IMR-90 (cell line): Measurements from ENCODE around the gene RANBP2. TPM values are rescaled to one million over a fixed set of nuclear protein-coding genes. Genes with fewer than 3 reads are reported as not detected.

Experiments
- ATAC-seq: fragments of 200-7000 bp; cut with Tn5 transposase; 2 replicates; pipeline ENCODE4 v1.9.1; 2020; ENCODE audit warnings: low read depth, mild to moderate bottlenecking, moderate library complexity
- BruUV-seq: library from RNA; stranded (reverse); fragments of 400-500 nt; replicated peaks from 2 replicates; lab custom pipeline; 2021; lab: Mats Ljungman, UMichigan
- CTCF ChIA-PET: fragments of 300-600 bp; formaldehyde crosslinking; extraction: SDS; loops from one replicate; lab custom pipeline; 2021; ENCODE audit warnings: antibody characterized with exemption; lab: Yijun Ruan, JAX
- POLR2A ChIA-PET: fragments of 300-600 bp; sonication (Branson Sonifier 250); formaldehyde crosslinking; loops from one replicate; lab custom pipeline; 2022; ENCODE audit warnings: antibody characterized with exemption; ENCODE audit not compliant: unreplicated experiment; lab: Charles Lee
- DNase-seq: peaks from one replicate; pipeline ENCODE4 v3.0.0; 2013
- H2AFZ ChIP-seq: replicated peaks from 2 replicates; pipeline ENCODE3; 2013; ENCODE audit warnings: low read length, mild to moderate bottlenecking; ENCODE audit not compliant: poor library complexity
- H2AK5ac ChIP-seq: 2 replicates; pipeline ENCODE4 v1.6.1; 2013; ENCODE audit warnings: low read depth, low read length, inconsistent platforms
- H2AK9ac ChIP-seq: replicated peaks from 2 replicates; pipeline ENCODE3; 2013; ENCODE audit warnings: mild to moderate bottlenecking, low read depth, low read length, moderate library complexity; ENCODE audit not compliant: poor library complexity
- H2BK120ac ChIP-seq: 2 replicates; pipeline ENCODE4 v1.6.1; 2013; ENCODE audit warnings: low read depth, low read length, inconsistent platforms
- H2BK15ac ChIP-seq: 3 replicates; pipeline ENCODE4 v1.6.1; 2013; ENCODE audit warnings: low read depth, low read length, inconsistent platforms
- H2BK20ac ChIP-seq: 2 replicates; pipeline ENCODE4 v1.6.1; 2013; ENCODE audit warnings: low read depth, mild to moderate bottlenecking, inconsistent platforms, low read length, moderate library complexity
- H2BK5ac ChIP-seq: 2 replicates; pipeline ENCODE4 v1.6.1; 2013; ENCODE audit warnings: mild to moderate bottlenecking, low read depth, low read length, inconsistent platforms; ENCODE audit not compliant: poor library complexity, severe bottlenecking
- H3K14ac ChIP-seq: replicated peaks from 2 replicates; pipeline ENCODE4 v1.6.1; 2013; ENCODE audit warnings: low read depth, low read length, inconsistent platforms
- H3K18ac ChIP-seq: 2 replicates; pipeline ENCODE4 v1.6.1; 2013; ENCODE audit warnings: low read depth, low read length, control low read depth
- H3K23ac ChIP-seq: 2 replicates; pipeline ENCODE4 v1.6.1; 2013; ENCODE audit warnings: low read depth, low read length, inconsistent platforms
- H3K27ac ChIP-seq: 2 replicates; pipeline ENCODE4 v1.5.1; 2013; ENCODE audit warnings: mild to moderate bottlenecking, control low read depth, low read length; ENCODE audit not compliant: insufficient read depth
- H3K27me3 ChIP-seq: 2 replicates; pipeline ENCODE4 v1.6.1; 2013; ENCODE audit warnings: low read length; ENCODE audit not compliant: control insufficient read depth, insufficient read depth
- H3K36me3 ChIP-seq: 2 replicates; pipeline ENCODE4 v1.6.1; 2013; ENCODE audit warnings: low read length, mixed read lengths; ENCODE audit not compliant: control insufficient read depth, insufficient read depth
- H3K4ac ChIP-seq: 2 replicates; pipeline ENCODE4 v1.6.1; 2013; ENCODE audit warnings: low read depth, low read length, inconsistent platforms
- H3K4me1 ChIP-seq: 2 replicates; pipeline ENCODE4 v1.6.1; 2013; ENCODE audit warnings: low read length, mixed read lengths; ENCODE audit not compliant: control insufficient read depth, insufficient read depth
- H3K4me2 ChIP-seq: 2 replicates; pipeline ENCODE4 v1.6.1; 2013; ENCODE audit warnings: low read depth, mild to moderate bottlenecking, control low read depth, low read length, moderate library complexity
- H3K4me3 ChIP-seq: 2 replicates; pipeline ENCODE4 v1.5.1; 2013; ENCODE audit warnings: low read depth, mild to moderate bottlenecking, control low read depth, low read length, moderate library complexity; ENCODE audit not compliant: insufficient read depth
- H3K56ac ChIP-seq: 2 replicates; pipeline ENCODE4 v1.6.1; 2013; ENCODE audit warnings: low read length, inconsistent platforms; ENCODE audit not compliant: insufficient read depth; ENCODE audit errors: extremely low read depth
- H3K79me1 ChIP-seq, 2 experiments: 2 replicates each; pipeline ENCODE4 v1.6.1; 2013; ENCODE audit warnings: low read length in 2 of 2, inconsistent platforms in 1 of 2, low read depth in 1 of 2
- H3K9ac ChIP-seq: 2 replicates; pipeline ENCODE4 v1.6.1; 2013; ENCODE audit warnings: low read depth, low read length, control low read depth
- H3K9me1 ChIP-seq: 2 replicates; pipeline ENCODE4 v1.6.1; 2013; ENCODE audit warnings: low read length, inconsistent platforms; ENCODE audit not compliant: insufficient read depth
- H3K9me3 ChIP-seq: 2 replicates; pipeline ENCODE4 v1.6.1; 2013; ENCODE audit warnings: low read length; ENCODE audit not compliant: control insufficient read depth, insufficient read depth
- H4K20me1 ChIP-seq: 2 replicates; pipeline ENCODE4 v1.6.1; 2013; ENCODE audit warnings: low read length, inconsistent platforms; ENCODE audit not compliant: insufficient read depth
- H4K5ac ChIP-seq: 2 replicates; pipeline ENCODE4 v1.6.1; 2013; ENCODE audit warnings: mild to moderate bottlenecking, low read depth, low read length, control low read depth
- H4K8ac ChIP-seq, 2 experiments: 2 replicates each; pipeline ENCODE4 v1.6.1; 2013; ENCODE audit warnings: low read depth in 2 of 2, low read length in 2 of 2, control low read depth in 1 of 2, inconsistent platforms in 1 of 2
- H4K91ac ChIP-seq: 2 replicates; pipeline ENCODE4 v1.6.1; 2013; ENCODE audit warnings: low read depth, low read length, inconsistent platforms; ENCODE audit not compliant: insufficient read depth
- CEBPB ChIP-seq: IDR thresholded peaks from 2 replicates; pipeline ENCODE4 v1.6.1; 2012; ENCODE audit warnings: low read depth, low read length, improper control_type of control experiment
- CTCF ChIP-seq: conservative IDR thresholded peaks from 2 replicates; pipeline ENCODE4 v1.5.1; 2012; ENCODE audit warnings: mild to moderate bottlenecking, low read depth, low read length, improper control_type of control experiment
- FOS ChIP-seq: fragments of 150-350 bp; IDR thresholded peaks from 2 replicates; pipeline ENCODE4 v1.6.1; 2016; ENCODE audit warnings: low read depth, low read length
- MXI1 ChIP-seq: IDR thresholded peaks from 2 replicates; pipeline ENCODE4 v1.6.1; 2012; ENCODE audit warnings: low read depth, mild to moderate bottlenecking, low read length, moderate library complexity, borderline replicate concordance
- POLR2A ChIP-seq: IDR thresholded peaks from 2 replicates; pipeline ENCODE4 v1.6.1; 2012; ENCODE audit warnings: mild to moderate bottlenecking, low read depth, low read length
- RAD21 ChIP-seq: IDR thresholded peaks from 2 replicates; pipeline ENCODE4 v1.6.1; 2012; ENCODE audit warnings: low read length, improper control_type of control experiment
- SMC3 ChIP-seq: fragments of 150-350 bp; IDR thresholded peaks from 2 replicates; pipeline ENCODE4 v1.6.1; 2016; ENCODE audit warnings: low read depth, mild to moderate bottlenecking, antibody characterized with exemption, low read length, moderate library complexity
- WGBS, 2 experiments: methylation state at CpG; one replicate each; pipeline versions ENCODE4 v1.1.5 to v1.1.7; 2013; ENCODE audit warnings: missing lambda C conversion rate in 2 of 2; ENCODE audit not compliant: insufficient read length in 1 of 2; ENCODE audit errors: extremely low coverage in 2 of 2; 5-methylcytosine and 5-hydroxymethylcytosine counted together
- dilution Hi-C: fragments of 300-500 bp; cut with HindIII; formaldehyde crosslinking; loops from one replicate; pipeline ENCODE4 v1.14.3; 2018; ENCODE audit warnings: low sequenced_read_pairs; ENCODE audit not compliant: unreplicated experiment
- in situ Hi-C: fragments of 300-500 bp; cut with MboI; formaldehyde crosslinking; loops from 3 replicates; pipeline ENCODE4 v1.14.3; 2019; ENCODE audit warnings: low sequenced_read_pairs, inconsistent platforms, mixed read lengths
- intact Hi-C: fragments of 100-400 bp; cut with micrococcal nuclease; formaldehyde crosslinking; loops from 2 replicates; pipeline ENCODE4 v1.10.0; 2022
- polyA plus RNA-seq, 3 experiments: library from polyadenylated mRNA; depleted of rRNA; stranded (reverse); fragments of >200 nt; gene quantifications; 2 replicates each; pipeline ENCODE4 v1.2.3, GENCODE V29; 2012; ENCODE audit warnings: low replicate concordance in 1 of 3
- total RNA-seq: library from RNA; depleted of rRNA; stranded (reverse); fragments of >200 nt; gene quantifications from 2 replicates; pipeline ENCODE4 v1.2.3, GENCODE V29; 2012

RANBP2 gene
- total and polyA plus RNA-seq, 2 of the 4 experiments (the other 2 are of a cell fraction), result 9.8 to 64.9 TPM

GRCh38 chr2:108786354-108787215 is 67.3 kb downstream of the RANBP2 start, which contains the start of gene CCDC138 (continued):
- TF ChIP-seq SMC3, result no peak
- TF ChIP-seq CEBPB, result no peak
- TF ChIP-seq FOS, result peak; percentile 24; the same call in 1 of the 2 replicates
- peak; percentile 88 for TF ChIP-seq POLR2A

- H3K79me1 ChIP-seq, result peaks cover 6 to 9% of the 10 kb centered on the region in 2 experiments; a peak in 3 of 4 replicates
- H3K9me3 ChIP-seq, result no peaks in the 10 kb centered on the region
- no peak overlapping the region for H2AK5ac ChIP-seq
- no peak overlapping the region for H4K5ac ChIP-seq
- H3K14ac ChIP-seq, result peak overlapping the region; percentile 8
- DNase-seq, result no peak
- CTCF ChIA-PET, result no interaction called here
- H4K20me1 ChIP-seq, result peaks cover 3% of the 10 kb centered on the region; the same call in 1 of the 2 replicates
- no peaks in the 10 kb centered on the region for H3K27me3 ChIP-seq
- BruUV-seq, result no TSS peak
- no peak overlapping the region for H2AK9ac ChIP-seq
- peak overlapping the region; percentile 30; the same call in 1 of the 2 replicates for H3K27ac ChIP-seq
- H3K4me3 ChIP-seq, result peak overlapping the region; percentile 94
- H2AFZ ChIP-seq, result peak overlapping the region; percentile 94
- peaks cover 6% of the 10 kb centered on the region for H3K36me3 ChIP-seq
- in situ Hi-C loops, result no loop called here
- H3K56ac ChIP-seq, result 0 out of 2 replicates have a peak overlapping the region, but pooled peaks have one; percentile 20
- no peak for ATAC-seq
- peaks cover 3% of the 10 kb centered on the region; the same call in 1 of the 2 replicates for H3K4me1 ChIP-seq
- H4K8ac ChIP-seq, result peak overlapping the region; percentile 38 to 63; a peak in 1 of 4 replicates
- H2BK20ac ChIP-seq, result no peak overlapping the region
- no peak for TF ChIP-seq POLR2A
- no peak for TF ChIP-seq MXI1
- no peak for TF ChIP-seq CTCF
- no peak for TF ChIP-seq RAD21
- no peak for TF ChIP-seq SMC3
- no peak overlapping the region for H3K18ac ChIP-seq
- POLR2A ChIA-PET, result no interaction called here
- H3K4me2 ChIP-seq, result peak overlapping the region; percentile 91
- no peak overlapping the region for H4K91ac ChIP-seq
- H3K23ac ChIP-seq, result peak overlapping the region; percentile 67; the same call in 1 of the 2 replicates
- H2BK5ac ChIP-seq, result no peak overlapping the region
- no peaks in the 10 kb centered on the region for H3K9me1 ChIP-seq
- H2BK120ac ChIP-seq, result no peak overlapping the region
- intact Hi-C loops, result no loop called here
- H3K9ac ChIP-seq, result peak overlapping the region; percentile 41
- dilution Hi-C loops, result no loop called here
- no peak overlapping the region for H3K4ac ChIP-seq
- H2BK15ac ChIP-seq, result no peak overlapping the region
- WGBS, 2 experiments, result no CpG with 5 or more reads among the region's 6 CpGs
Observed at GRCh38 chr2:108787216-108787541, 67.9 kb downstream of the RANBP2 start.
